GM19438 (cell line): ENCODE results near the gene UCHL3.
"Not testable (repeated sequence)": the region's sequence is repeated elsewhere in the genome, so short reads cannot be mapped to it uniquely, and the experiment has no call there.

Experiments used
- ATAC-seq: cut with Tn5 transposase; IDR thresholded peaks from one replicate; pipeline ENCODE4 v1.9.1; 2021; ENCODE audit warnings: low read depth; ENCODE audit not compliant: unreplicated experiment

UCHL3 gene

DNA sequence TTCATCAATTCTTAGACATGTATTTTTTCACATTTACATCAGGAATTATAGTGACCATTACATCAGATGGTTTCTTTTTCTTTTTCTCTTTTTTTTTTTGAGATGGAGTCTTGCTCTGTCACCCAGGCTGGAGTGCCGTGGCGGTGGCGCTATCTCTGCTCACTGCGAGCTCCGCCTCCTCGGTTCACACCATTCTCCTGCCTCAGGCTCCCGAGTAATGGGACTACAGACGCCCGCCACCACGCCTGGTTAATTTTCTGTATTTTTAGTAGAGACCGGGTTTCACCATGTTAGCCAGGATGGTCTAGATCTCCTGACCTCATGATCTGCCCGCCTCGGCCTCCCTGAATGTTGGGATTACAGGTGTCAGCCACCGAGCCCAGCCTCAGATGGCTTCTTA is 4.2 kb upstream of the UCHL3 start:
- not testable (repeated sequence) for ATAC-seq

DNA sequence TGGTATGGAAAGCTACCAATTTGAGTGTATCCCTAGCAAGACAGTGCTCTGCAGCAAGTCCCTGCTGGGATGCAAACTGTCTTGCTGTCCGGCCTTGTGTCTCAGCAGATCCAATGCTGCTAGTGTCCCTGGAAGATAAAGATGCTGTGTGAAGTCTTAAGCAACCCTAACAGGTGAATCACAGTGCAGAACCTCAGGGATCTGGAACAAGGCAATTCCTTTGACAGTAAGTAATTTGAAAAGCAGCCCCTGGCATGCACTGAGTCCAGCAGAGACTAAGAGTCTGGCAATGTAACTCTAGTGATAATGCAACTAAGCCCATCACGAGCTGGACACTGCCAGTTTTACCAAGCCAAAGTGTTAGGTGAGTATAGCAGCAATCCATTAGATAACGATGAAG is 1.7 kb upstream of the UCHL3 start:
- ATAC-seq = no peak

DNA sequence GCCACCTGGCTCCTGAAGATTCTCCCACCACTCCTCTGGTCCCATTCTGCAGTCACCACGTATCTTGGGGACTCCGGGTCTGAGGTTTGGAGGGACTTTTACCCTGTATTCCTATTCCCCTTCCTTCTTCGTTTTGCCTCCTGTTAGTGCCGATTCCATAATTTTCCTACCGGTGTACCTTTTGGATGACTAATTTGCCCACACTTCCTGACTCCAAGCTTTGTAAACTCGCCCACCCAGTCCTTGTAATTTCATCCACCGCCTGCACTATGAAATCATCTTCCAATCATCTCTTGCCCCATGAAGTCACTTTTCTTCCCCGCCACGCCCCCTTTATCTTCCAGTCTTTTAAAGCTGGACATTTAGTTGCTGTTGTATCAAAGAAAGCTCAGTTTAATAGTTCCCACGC is 572 bp downstream of the UCHL3 start:
- peak; percentile 5 for ATAC-seq

DNA sequence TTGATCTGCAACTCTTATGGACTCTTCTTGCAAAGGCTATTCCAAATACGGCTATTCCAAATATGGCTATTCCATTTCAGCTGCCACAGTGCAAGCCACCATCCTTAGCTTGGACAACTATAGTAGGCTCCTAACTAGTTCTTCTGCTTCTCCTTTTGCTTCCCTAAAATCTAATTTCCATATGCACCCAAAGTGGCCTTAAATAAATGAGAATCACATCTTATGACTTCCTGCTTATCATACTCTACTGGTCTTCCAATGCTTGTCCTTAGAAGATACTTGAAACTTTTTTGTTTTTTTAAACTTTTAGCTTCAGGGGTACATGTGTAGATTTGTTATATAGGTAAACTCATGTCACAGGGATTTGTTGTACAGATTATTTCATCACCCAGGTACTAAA is 4.9 kb downstream of the UCHL3 start:
- no peak for ATAC-seq

DNA sequence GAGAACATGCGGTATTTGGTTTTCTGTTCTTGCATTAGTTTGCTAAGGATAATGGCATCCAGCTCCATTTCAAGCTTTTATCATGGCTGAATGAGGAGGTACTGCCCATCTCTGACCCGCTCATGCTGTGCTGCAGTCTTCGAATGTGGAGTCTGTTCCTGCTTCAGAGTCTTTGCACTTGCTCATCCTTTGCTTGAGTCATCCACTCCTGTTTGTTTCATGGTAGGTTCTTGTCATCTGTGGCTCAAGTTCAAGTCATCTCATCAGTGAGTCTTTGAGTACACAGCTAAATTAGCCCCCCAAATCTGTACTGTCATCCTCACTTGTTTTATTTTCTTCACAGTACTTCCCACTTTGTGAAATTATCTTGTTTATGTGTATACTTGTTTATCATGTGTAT is 5.4 kb downstream of the UCHL3 start:
- no peak for ATAC-seq

DNA sequence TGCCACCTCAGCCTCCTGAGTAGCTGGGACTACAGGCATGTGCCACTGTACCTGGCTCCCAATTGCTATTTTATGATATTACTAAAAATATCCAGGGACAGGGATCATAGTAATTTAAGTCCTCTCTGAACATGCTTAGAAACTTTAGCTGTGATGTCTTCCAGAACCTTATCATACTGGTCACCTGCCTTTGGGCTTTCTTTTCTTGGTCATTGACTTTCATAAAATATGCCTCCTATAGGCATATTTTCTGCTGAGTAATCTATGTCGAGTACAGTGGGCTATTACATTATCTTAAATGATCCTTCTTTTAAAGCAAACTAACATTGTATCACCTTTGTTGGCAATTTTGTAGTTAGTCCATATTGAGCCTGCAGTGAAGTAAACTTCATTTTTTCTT is 6.2 kb downstream of the UCHL3 start:
- ATAC-seq = no peak

DNA sequence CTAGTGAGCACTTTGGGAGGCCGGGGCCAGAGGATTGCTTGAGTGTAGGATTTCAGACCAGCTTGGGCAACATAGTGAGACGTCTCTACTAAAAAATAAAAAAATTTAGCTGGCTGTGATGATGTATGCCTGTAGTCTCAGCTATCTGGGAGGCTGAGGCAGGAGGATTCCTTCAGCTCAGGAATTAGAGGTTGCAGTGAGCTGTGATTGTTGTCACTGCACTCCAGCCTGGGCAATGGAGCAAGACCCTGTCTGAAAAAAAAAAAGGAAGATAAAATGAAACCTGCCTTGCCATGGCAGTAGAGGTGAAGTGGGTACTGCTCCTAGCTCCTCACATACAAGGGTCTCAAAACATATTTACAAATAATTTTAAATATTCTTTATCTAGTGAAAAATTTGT is 7.4 kb downstream of the UCHL3 start:
- no peak for ATAC-seq

DNA sequence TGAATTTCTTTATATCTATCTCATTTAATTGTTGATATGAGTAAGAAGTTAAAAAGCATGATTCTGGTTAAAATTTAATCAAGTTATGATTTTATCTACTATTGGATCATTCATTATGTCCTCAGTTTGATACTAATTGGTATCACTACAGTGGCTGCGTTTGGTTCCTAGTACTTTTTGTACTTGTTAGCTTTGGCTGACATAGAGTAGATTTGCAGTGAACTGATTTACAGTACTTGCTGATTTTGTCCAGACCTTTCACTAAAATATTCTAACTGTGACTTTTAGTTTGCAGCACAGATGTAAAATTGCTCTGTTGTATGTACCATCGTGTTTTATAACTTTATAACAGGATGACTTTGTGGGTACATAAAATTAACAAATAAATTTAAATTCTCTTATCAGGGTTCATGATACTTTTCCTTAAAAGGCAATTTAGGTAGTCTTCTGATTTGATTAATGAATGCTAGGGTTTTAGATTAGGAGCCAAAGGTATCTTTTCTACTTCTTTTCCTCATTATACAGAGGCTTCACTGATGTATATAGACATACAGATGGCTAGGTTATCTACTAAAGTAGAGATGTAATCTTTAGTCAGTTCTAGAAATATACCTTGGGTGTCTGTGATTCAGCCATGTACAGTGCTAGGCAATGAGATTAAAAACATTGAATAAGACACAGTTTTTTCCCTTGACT is 8.7 kb downstream of the UCHL3 start:
- ATAC-seq = no peak

DNA sequence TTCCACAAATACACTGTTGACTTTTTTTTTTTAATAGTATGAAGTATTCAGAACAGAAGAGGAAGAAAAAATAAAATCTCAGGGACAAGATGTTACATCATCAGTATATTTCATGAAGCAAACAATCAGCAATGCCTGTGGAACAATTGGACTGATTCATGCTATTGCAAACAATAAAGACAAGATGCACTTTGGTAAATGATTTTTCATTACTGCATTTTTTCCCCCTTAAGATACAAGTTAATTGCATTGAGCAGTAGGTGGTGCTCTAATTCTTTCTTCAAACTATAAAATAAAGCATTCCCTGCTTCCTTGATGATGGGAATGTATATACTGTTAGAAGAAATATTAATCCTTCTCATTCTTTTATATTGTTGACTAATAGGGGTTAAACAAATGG is 17.1 kb downstream of the UCHL3 start:
- ATAC-seq = no peak

DNA sequence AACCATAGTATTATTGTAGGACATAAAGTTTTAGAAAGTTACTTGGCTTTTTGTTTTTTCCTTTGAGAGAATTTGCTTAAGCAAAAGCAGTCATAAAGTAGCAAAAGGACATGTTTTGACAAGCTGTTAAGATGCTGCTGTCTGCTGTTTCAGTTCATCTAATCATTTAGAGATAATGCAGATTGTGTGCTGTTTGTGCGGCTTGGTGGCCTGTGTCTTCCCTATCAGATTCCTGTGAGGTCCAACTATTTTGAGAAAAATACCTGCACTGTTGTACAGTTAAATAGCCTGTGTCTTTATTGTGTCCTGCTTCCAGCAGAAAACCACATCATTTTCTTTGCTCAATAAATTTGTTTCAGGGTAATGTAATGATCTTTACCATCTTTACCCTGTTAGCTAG is 20.0 kb downstream of the UCHL3 start:
- no peak for ATAC-seq

DNA sequence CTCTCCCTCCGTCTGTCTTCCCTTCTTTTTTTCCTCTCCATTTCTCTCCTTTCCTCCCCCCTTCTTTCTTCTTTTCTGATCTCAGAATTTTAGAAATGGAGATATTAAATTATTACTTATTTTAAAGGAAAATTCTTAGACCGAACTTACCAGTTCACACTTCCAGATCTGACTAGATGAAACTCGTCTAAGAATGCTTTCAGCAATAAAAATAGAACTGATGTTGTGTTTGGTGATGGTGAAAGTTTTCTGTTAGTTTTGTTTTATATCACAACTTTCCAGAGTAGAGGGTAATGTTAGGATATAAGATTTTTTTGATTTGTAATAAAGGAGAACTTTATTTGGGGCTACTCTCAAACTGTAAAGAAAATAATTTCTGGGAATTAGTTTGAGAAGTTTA is 29.9 kb downstream of the UCHL3 start:
- ATAC-seq = no peak

DNA sequence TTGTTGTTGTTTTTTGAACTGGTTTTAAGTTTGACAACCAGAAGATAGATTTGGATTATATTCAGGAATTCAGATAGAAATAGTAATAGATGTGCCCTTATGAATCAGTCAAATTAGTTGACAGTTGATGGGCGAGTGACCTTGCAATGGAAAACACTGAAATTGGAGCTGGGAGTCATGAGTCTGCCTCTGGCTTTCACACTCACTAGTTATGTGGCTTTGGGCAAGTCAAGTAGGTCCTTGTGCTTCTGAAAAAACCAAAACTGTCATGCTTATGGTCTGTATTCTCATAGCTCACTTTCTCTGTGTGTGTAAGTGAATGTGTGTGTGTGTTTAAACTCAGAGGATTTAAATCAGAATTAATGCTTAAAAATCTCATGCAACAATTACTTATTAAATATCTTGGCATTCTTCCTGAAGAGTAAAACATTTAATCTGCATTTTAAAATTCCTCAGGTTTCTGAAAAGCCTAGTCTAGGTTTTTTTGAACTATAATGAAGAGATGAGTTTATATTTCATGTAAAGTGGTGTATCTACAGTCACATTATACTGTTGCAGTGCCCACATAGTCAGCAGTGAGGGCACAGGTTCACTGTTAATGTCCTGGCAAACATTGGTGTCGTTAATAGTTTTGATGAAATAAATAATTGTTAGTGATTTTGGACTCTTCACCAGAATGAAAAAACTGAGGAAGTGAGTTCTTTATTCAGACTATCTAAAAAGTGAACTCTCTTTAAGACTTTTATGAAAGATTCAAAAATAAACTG is 32.5 kb downstream of the UCHL3 start:
- ATAC-seq = no peak

DNA sequence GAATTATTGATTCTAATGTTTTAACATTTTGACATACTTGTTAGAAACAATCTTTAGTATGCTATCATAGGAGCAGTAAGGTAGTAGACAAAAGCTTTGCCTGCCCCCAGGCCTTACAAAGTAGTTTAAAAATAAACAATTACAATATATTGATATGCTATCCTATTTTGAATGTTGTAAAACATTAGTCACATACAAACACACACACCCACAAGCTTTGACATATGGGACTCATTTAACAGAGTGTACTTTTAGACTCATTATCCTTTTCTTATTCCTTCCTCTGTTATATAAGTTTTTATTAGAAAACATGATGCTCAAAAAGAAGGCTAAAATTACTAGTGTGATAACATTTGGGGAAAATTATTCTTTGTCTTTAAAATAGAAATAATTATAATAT is 33.5 kb downstream of the UCHL3 start:
- no peak for ATAC-seq

DNA sequence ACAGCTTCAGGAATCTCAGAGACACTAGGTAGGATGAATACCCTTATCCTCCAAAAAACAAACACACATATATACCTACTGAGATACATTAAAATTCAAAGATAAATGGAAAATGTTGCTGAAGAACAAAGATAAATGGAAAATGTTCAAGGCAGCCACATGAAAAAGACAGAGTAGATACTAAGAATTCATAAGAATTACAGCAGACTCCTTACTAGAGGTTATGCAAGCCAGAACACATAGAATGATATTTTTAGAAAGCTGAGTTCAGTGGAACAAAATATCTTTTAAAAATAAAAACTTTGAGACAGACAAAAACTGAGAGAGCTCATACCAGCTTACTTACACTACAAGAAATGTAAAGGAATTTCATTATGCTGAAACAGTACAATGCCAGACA is 35.6 kb downstream of the UCHL3 start:
- no peak for ATAC-seq

DNA sequence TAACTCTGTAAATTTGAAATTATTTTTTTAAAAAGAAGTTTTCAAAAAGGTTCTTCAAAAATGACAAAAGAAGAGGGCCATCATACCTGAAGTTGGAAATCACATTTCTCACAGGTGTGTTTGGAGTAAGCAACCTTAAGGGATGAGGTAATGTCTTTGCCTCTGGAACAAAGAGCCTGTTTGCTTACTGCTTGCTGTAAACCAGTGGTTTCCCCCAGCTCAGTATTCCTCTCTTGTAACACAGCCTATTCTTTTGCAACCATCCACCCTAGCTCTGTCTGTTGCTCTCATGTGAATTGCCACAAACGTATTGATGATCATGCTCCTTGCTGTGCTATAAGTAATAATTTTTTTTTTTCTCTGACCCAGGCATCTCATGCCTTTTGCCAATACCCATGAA is 38.1 kb downstream of the UCHL3 start:
- ATAC-seq = no peak

DNA sequence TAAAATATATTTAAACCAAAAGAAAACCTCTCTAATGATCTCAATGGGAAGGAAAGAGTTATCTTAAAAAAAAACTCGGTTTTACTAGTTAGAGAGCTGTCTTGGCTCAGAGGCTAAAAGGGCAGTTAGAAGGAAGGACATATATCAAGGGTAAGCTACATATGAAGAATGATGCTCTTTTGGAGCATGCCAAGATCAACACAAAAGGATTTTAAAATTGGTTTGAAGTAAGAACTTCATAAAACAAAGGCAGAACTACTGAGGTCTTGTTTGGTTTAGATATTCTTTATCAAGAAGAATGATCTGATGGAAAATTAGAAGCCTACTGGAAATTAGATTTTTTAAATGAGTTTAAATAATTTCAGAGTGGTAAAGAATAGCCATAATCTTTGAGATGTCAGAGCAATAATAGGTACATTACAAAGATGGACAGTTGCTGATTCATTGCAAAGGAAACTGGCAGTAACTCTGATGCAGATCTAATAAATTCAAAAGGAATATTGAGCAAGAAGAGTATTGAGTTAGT is 47.1 kb downstream of the UCHL3 start:
- ATAC-seq = no peak

DNA sequence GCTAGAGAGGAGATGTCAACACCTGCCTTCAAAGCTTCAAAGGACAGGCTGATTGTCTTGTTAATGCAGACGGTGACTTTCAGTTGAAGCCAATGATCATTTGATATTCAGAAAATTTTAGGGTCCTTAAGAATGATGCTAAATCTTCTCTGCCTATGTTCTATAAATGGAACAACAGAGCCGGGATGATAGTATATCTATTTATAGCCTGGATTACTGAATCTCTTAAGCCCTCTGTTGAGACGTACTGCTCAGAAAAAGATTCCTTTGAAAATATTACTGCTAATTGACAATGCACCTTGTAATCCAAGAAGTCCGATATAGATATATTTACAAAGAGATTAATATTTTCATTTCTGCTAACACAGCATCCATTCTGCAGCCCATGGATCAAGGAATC is 50.8 kb downstream of the UCHL3 start:
- no peak for ATAC-seq

DNA sequence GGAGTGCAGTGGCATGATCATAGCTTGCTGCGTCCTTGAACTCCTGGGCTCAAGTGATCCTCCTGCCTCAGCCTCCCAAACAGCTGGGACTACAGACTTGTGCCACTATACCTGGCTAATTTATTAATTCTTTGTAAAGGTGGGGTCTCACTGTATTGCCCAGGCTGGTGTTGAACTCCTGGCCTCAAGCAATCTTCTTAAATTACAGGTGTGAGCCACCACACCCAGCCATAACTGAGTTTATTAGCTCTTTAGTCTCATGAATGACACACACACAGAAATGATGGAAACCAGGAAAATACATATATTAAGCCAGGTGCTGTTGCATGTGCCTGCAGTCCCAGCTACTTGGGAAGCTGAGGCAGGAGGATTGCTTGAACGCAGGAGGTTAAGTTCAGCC is 53.4 kb downstream of the UCHL3 start:
- no peak for ATAC-seq

DNA sequence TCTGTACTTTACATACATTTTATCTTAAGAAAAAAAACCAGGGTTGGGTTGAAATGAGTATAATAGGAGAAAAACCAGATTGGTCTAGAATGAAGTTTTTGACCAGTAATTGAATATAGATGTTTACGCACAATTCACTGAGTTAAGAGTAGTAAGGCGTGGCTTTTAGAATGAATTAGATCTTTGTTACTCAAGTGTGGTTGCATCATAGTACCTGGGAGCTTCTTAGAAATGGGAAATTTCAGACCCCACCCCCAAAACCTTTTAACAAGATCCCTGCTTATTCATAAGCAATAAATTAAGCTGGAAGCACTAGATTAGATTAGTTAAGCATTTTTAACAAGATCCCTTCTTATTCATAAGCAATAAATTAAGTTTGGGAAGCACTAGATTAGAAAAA is 57.9 kb downstream of the UCHL3 start:
- no peak for ATAC-seq

DNA sequence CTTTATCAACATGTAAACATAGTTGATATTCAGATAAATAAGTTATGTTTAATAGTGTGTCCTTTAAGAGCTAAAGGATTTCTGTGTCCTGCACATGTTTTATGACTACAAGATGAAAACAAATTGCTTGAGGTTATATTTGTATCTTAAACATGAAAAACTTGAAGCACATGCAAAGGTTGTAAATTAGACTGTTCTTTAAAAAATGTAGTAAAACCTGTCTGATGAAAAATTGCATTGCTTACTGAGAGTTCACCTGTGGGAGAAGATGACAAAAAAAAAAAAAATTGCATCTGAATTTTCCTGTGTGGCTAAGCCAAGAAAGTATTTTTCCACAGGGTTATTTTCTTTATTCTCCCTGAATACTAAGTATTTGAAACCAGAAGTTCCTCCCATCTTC is 60.9 kb downstream of the UCHL3 start:
- ATAC-seq = no peak

DNA sequence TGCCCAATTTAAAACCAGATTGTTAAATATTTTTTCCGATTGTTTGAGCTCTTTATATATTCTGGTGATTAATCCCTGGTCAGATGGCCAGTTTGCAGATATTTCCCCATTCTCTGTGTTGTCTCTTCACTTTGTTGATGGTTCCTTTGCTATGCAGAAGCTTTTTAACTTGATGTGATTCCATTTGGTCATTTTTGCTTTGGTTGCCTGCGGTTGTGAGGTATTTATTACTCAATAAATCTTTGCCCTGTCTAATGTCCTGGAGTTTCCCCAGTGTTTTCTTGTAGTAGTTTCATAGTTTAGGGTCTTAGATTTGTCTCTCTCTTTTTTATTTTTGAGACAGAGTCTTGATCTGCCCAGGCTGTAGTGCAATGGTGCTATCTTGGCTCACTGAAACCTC is 62.8 kb downstream of the UCHL3 start:
- no peak for ATAC-seq

DNA sequence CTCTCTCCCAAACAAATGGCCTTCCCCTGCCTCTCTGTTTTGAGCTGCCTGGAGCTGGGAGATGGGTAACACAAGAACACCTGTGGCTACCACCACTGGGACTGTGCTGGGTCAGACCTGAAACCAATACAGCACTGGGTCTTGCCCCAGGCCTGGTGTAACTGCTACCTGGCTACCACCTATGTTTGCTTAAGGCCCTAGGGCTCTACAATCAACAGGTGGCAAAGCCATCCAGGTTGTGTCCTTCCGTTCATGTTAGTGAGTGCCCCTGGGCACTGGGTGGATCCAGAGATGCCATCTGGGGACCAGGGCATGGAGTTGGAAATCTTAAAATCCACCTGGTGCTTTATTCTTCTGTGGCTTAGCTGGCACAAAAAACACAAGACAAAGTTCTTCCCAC is 67.6 kb downstream of the UCHL3 start:
- no peak for ATAC-seq
